ENCODE measurements around the gene PDE1C. TPM values are rescaled to one million over a fixed set of nuclear protein-coding genes. Genes with fewer than 3 reads are reported as not detected.

The PDE1C gene
- total RNA-seq, 6 experiments from 2014 or later: 0.19 to 1.9 (median 1.2) TPM

GRCh38 chr7:32094516-32094915 lies 24.3 kb upstream of the PDE1C start:
- no peak overlapping the region for H3K27ac Mint-ChIP-seq
- no peak overlapping the region for H3K4me3 Mint-ChIP-seq
- H3K27me3 Mint-ChIP-seq (ENCODE audit: insufficient read depth): no peaks in the 10 kb centered on the region; the same call in 1 of the 2 replicates
- no peaks in the 10 kb centered on the region for H3K36me3 Mint-ChIP-seq (ENCODE audit: low read depth)
- no peaks in the 10 kb centered on the region; the same call in 1 of the 2 replicates for H3K4me1 Mint-ChIP-seq (ENCODE audit: low read depth)
- no peak for TF ChIP-seq CTCF (IDR thresholded peaks at IDR 0.05)
- H3K9me3 Mint-ChIP-seq: peaks cover 25% of the 10 kb centered on the region
- DNase-seq: no peak

GRCh38 chr7:32093415-32094408 lies 23.5 kb upstream of the PDE1C start:
- Mint-ChIP-seq H3K9me3 (peaks cover 25% of the 10 kb centered on the region), H3K27me3 (ENCODE audit: insufficient read depth) (no peaks in the 10 kb centered on the region; the same call in 1 of the 2 replicates), H3K36me3 (ENCODE audit: low read depth) (no peaks in the 10 kb centered on the region), H3K4me3 (no peak overlapping the region), H3K27ac (peak overlapping the region; percentile 32; the same call in 1 of the 2 replicates), H3K4me1 (ENCODE audit: low read depth) (no peaks in the 10 kb centered on the region; the same call in 1 of the 2 replicates)
- DNase-seq: peak; percentile 20
- no peak for TF ChIP-seq CTCF (IDR thresholded peaks at IDR 0.05)

GRCh38 chr7:32092346-32092745 lies 22.1 kb upstream of the PDE1C start:
- peaks cover 21% of the 10 kb centered on the region for H3K9me3 Mint-ChIP-seq
- DNase-seq: no peak

GRCh38 chr7:32091608-32092210 lies 21.5 kb upstream of the PDE1C start:
- peaks cover 21% of the 10 kb centered on the region for H3K9me3 Mint-ChIP-seq
- H3K4me1 Mint-ChIP-seq (ENCODE audit: low read depth): no peaks in the 10 kb centered on the region; the same call in 1 of the 2 replicates
- H3K27me3 Mint-ChIP-seq (ENCODE audit: insufficient read depth): no peaks in the 10 kb centered on the region
- no peak overlapping the region for H3K27ac Mint-ChIP-seq
- no peak overlapping the region for H3K4me3 Mint-ChIP-seq
- no peak for DNase-seq
- TF ChIP-seq CTCF (IDR thresholded peaks at IDR 0.05): no peak
- no peaks in the 10 kb centered on the region for H3K36me3 Mint-ChIP-seq (ENCODE audit: low read depth)

More at GRCh38 chr7:32092346-32092745, 22.1 kb upstream of the PDE1C start:
- no peaks in the 10 kb centered on the region; the same call in 1 of the 2 replicates for H3K4me1 Mint-ChIP-seq (ENCODE audit: low read depth)
- H3K36me3 Mint-ChIP-seq (ENCODE audit: low read depth): no peaks in the 10 kb centered on the region
- no peaks in the 10 kb centered on the region for H3K27me3 Mint-ChIP-seq (ENCODE audit: insufficient read depth)
- no peak for TF ChIP-seq CTCF (IDR thresholded peaks at IDR 0.05)
- no peak overlapping the region for H3K4me3 Mint-ChIP-seq
- H3K27ac Mint-ChIP-seq: no peak overlapping the region; the same call in 1 of the 2 replicates

- no peak overlapping the region for H3K27ac Mint-ChIP-seq
- TF ChIP-seq CTCF (IDR thresholded peaks at IDR 0.05): no peak
- no peaks in the 10 kb centered on the region for H3K36me3 Mint-ChIP-seq (ENCODE audit: low read depth)
Observed at GRCh38 chr7:32089678-32090077, 19.5 kb upstream of the PDE1C start.

More at GRCh38 chr7:32089678-32090077, 19.5 kb upstream of the PDE1C start:
- Mint-ChIP-seq H3K4me3 (no peak overlapping the region), H3K27me3 (ENCODE audit: insufficient read depth) (no peaks in the 10 kb centered on the region), H3K4me1 (ENCODE audit: low read depth) (no peaks in the 10 kb centered on the region; the same call in 1 of the 2 replicates), H3K9me3 (peaks cover 15% of the 10 kb centered on the region)
- DNase-seq: no peak
